Endothelial cell of umbilical vein (primary cell): ENCODE data around the gene MERTK. TPM values are rescaled to one million over a fixed set of nuclear protein-coding genes. Genes with fewer than 3 reads are reported as not detected.

ENCODE experiments used
- BruUV-seq: library from RNA; stranded (reverse); fragments of 400-500 nt; replicated peaks from 2 replicates; lab custom pipeline; 2021; lab: Mats Ljungman, UMichigan
- CTCF ChIA-PET: fragments of 300-600, 350-600 bp; sonication (Branson Sonifier 250); formaldehyde crosslinking; loops from one replicate; lab custom pipeline; 2021; ENCODE audit warnings: antibody characterized with exemption, inconsistent platforms; lab: Charles Lee
- POLR2A ChIA-PET: fragments of 300-600, 350-600 bp; sonication (Branson Sonifier 250); formaldehyde crosslinking; loops from one replicate; lab custom pipeline; 2021; ENCODE audit warnings: antibody characterized with exemption, inconsistent platforms; lab: Charles Lee
- DNase-seq: peaks from one replicate; pipeline ENCODE4 v3.0.0-alpha.2; 2011; ENCODE audit warnings: low read depth, low spot score
- FAIRE-seq: peaks from 2 replicates; lab custom pipeline; 2011; peaks lifted over from hg19 to GRCh38; lab: Jason Lieb, UNC
- H2AFZ ChIP-seq: 2 replicates; pipeline ENCODE4 v1.6.0; 2012; ENCODE audit warnings: low read depth, low read length, control low read depth, inconsistent platforms
- H3K27ac ChIP-seq: 2 replicates; pipeline ENCODE4 v1.5.1; 2011; ENCODE audit warnings: low read depth, mild to moderate bottlenecking, control low read depth, low read length, moderate library complexity; ENCODE audit not compliant: insufficient read depth
- H3K27me3 ChIP-seq, 2 experiments: 2 replicates each; pipeline versions ENCODE4 v1.6.0 to v1.6.1; 2011; ENCODE audit warnings: low read length in 2 of 2, mixed read lengths in 1 of 2; ENCODE audit not compliant: control insufficient read depth in 2 of 2, insufficient read depth in 2 of 2
- H3K36me3 ChIP-seq, 2 experiments: 2 replicates in 1 of 2; 3 replicates in 1 of 2; pipeline ENCODE4 v1.5.1; 2011; ENCODE audit warnings: low read length in 2 of 2, mild to moderate bottlenecking in 1 of 2, moderate library complexity in 1 of 2; ENCODE audit not compliant: control insufficient read depth in 2 of 2, insufficient read depth in 2 of 2; ENCODE audit errors: extremely low read depth in 1 of 2
- H3K4me1 ChIP-seq: 3 replicates; pipeline ENCODE4 v1.5.1; 2011; ENCODE audit warnings: mild to moderate bottlenecking, low read length; ENCODE audit not compliant: control insufficient read depth, insufficient read depth; ENCODE audit errors: extremely low read depth
- H3K4me2 ChIP-seq: 2 replicates; pipeline ENCODE4 v1.6.1; 2011; ENCODE audit warnings: low read length, control low read depth, mixed read lengths; ENCODE audit not compliant: insufficient read depth
- H3K4me3 ChIP-seq, 3 experiments: fragments of 200-600 bp in 1 of 3; sonication (generic), shearing (Covaris generic) in 1 of 3; replicated peaks in 1 of 3; 2 replicates each; pipeline ENCODE4 v1.5.1; 2011 to 2016; ENCODE audit warnings: control low read depth in 3 of 3, low read length in 3 of 3, mild to moderate bottlenecking in 2 of 3, inconsistent platforms in 1 of 3, low read depth in 1 of 3, moderate library complexity in 1 of 3; ENCODE audit not compliant: insufficient read depth in 1 of 3
- H3K79me2 ChIP-seq: 2 replicates; pipeline ENCODE4 v1.6.0; 2012; ENCODE audit warnings: low read length, inconsistent platforms; ENCODE audit not compliant: control insufficient read depth, insufficient read depth
- H3K9ac ChIP-seq: replicated peaks from 2 replicates; pipeline ENCODE3; 2011; ENCODE audit warnings: low read length, control low read depth; ENCODE audit not compliant: insufficient read depth; ENCODE audit errors: extremely low read depth
- H3K9me1 ChIP-seq: replicated peaks from 3 replicates; pipeline ENCODE4 v1.6.0; 2011; ENCODE audit warnings: mild to moderate bottlenecking, low read length; ENCODE audit not compliant: control insufficient read depth, insufficient read depth; ENCODE audit errors: extremely low read depth
- H3K9me3 ChIP-seq: replicated peaks from 2 replicates; pipeline ENCODE4 v1.5.1; 2012; ENCODE audit warnings: low read length, inconsistent platforms; ENCODE audit not compliant: control insufficient read depth, insufficient read depth
- H4K20me1 ChIP-seq: replicated peaks from 2 replicates; pipeline ENCODE3; 2011; ENCODE audit warnings: mild to moderate bottlenecking, low read length; ENCODE audit not compliant: control insufficient read depth, insufficient read depth; ENCODE audit errors: extremely low read depth
- CTCF ChIP-seq, 2 donors: IDR thresholded peaks; 1 replicate in 1 of 2; 2 replicates in 1 of 2; pipeline ENCODE4 v1.5.1; 2011; ENCODE audit warnings: low read length in 2 of 2, mild to moderate bottlenecking in 2 of 2, moderate library complexity in 2 of 2, control low read depth in 1 of 2, inconsistent platforms in 1 of 2, low read depth in 1 of 2; ENCODE audit not compliant: insufficient read depth in 1 of 2; ENCODE audit errors: extremely low read depth in 1 of 2
- EZH2 ChIP-seq: IDR thresholded peaks from 2 replicates; pipeline ENCODE4 v1.6.1; 2012; ENCODE audit warnings: borderline replicate concordance, low read depth, mild to moderate bottlenecking, moderate library complexity, low read length, inconsistent platforms; ENCODE audit not compliant: severe bottlenecking
- FOS ChIP-seq: IDR thresholded peaks from 2 replicates; pipeline ENCODE4 v1.6.1; 2011; ENCODE audit warnings: mild to moderate bottlenecking, low read length, moderate library complexity, borderline replicate concordance; ENCODE audit not compliant: insufficient read depth
- GATA2 ChIP-seq: IDR thresholded peaks from 2 replicates; pipeline ENCODE4 v1.7.0; 2011; ENCODE audit warnings: low read depth, mild to moderate bottlenecking, moderate library complexity, mixed read lengths, low read length; ENCODE audit not compliant: insufficient read length, insufficient read depth
- JUN ChIP-seq: IDR thresholded peaks from 2 replicates; pipeline ENCODE4 v1.6.1; 2011; ENCODE audit warnings: borderline replicate concordance, low read depth; ENCODE audit not compliant: insufficient read length, insufficient read depth
- MAX ChIP-seq: IDR thresholded peaks from 2 replicates; pipeline ENCODE4 v1.6.1; 2011; ENCODE audit not compliant: insufficient read depth, insufficient read length
- MYC ChIP-seq: IDR thresholded peaks from one replicate; pipeline ENCODE4 v1.6.1; 2011; ENCODE audit warnings: mild to moderate bottlenecking, low read depth, low read length
- POLR2A ChIP-seq: IDR thresholded peaks from 2 replicates; pipeline ENCODE4 v1.6.1; 2012; ENCODE audit warnings: low read depth, mild to moderate bottlenecking, control low read depth, low read length
- POLR2AphosphoS5 ChIP-seq: IDR thresholded peaks from 2 replicates; pipeline ENCODE4 v1.6.1; 2012; ENCODE audit warnings: low read depth, mild to moderate bottlenecking, control low read depth, low read length, moderate library complexity; ENCODE audit not compliant: insufficient read depth
- dilution Hi-C: fragments of 300-500 bp; cut with MboI; formaldehyde crosslinking; loops from one replicate; pipeline ENCODE4 v1.15.0; 2019; ENCODE audit warnings: low sequenced_read_pairs; ENCODE audit not compliant: extremely low pct_ligation_motif_present
- intact Hi-C: fragments of 100-400 bp; cut with micrococcal nuclease; formaldehyde crosslinking; loops from one replicate; pipeline ENCODE4 v1.10.0; 2022
- polyA plus RNA-seq, 4 experiments: library from polyadenylated mRNA; depleted of rRNA in 3 of 4; stranded (reverse) in 3 of 4; unstranded in 1 of 4; fragments of >200 nt; gene quantifications; 2 replicates each; pipeline versions ENCODE4 v1.2.1 to v1.2.3, GENCODE V29; 2011 to 2012; ENCODE audit warnings: missing spikeins in 1 of 4
- total RNA-seq: library from RNA; stranded (reverse); gene quantifications from 2 replicates; pipeline ENCODE4 v1.2.3, GENCODE V29; 2021

MERTK gene
- total and polyA plus RNA-seq, 2 donors (not counting 3 experiments of a cell fraction or from before 2014, with no cell fraction given): 37.3 to 39.6 TPM

GRCh38 chr2:111981666-111982065 lies 83.3 kb downstream of the MERTK start:
- Histone ChIP-seq H3K4me1 (peaks cover 6% of the 10 kb centered on the region), H3K9ac (no peak overlapping the region), H2AFZ (no peak overlapping the region), H3K27ac (no peak overlapping the region), H3K79me2 (peaks cover 2% of the 10 kb centered on the region), H3K4me3 (no peak overlapping the region), H3K9me1 (no peaks in the 10 kb centered on the region), H3K9me3 (no peaks in the 10 kb centered on the region), H4K20me1 (no peaks in the 10 kb centered on the region), H3K4me2 (no peak overlapping the region), H3K27me3 (no peaks in the 10 kb centered on the region), H3K36me3 (peaks cover 20 to 21% of the 10 kb centered on the region in 2 experiments)
- TF ChIP-seq FOS (no peak), MYC (no peak), EZH2 (no peak), JUN (no peak), GATA2 (no peak), MAX (no peak), CTCF (IDR thresholded peaks at IDR 0.05; ENCODE audit: extremely low read depth in 1 of 2, insufficient read depth in 1 of 2, low read depth in 1 of 2, low read length in 2 of 2) (no peak), POLR2A (no peak), POLR2AphosphoS5 (no peak)
- dilution Hi-C loops (no loop called here), intact Hi-C loops (no loop called here)
- no TSS peak for BruUV-seq
- FAIRE-seq (no peak), DNase-seq (no peak)
- CTCF ChIA-PET: interaction anchor here (0.7 to 1.8 kb wide), 5 partner anchors 19 to 83 kb away, joined by 3 to 4 read pairs (median 3); partner anchors contain the start of gene MERTK
- POLR2A ChIA-PET: no interaction called here
